ENCODE measurements around the gene RBFOX1. TPM values are rescaled to one million over a fixed set of nuclear protein-coding genes. Genes with fewer than 3 reads are reported as not detected.

Gene RBFOX1
- total RNA-seq, 1 experiment from 2014 or later: not detected

DNA sequence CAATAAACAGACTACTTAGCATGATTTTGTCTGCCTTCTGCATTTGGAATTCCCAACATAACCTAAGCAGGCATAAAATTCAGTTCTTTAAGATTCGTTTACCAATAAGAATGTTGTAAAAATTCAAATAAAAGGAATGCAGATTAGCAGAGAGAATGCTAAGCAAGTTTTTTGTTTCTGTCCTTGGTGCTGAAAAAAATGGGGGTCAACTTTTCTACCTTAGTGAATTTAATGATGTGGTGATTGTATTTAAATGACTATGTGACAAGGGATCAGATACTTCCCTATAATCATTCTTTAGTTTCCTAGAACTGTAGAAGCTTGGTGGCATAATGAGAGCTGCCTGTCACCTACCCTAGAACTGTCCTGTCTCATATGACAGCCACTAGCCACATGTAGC lies 159.5 kb downstream of the RBFOX1 start:
- TF ChIP-seq REST (IDR thresholded peaks at IDR 0.05; ENCODE audit: low read depth) (no peak), MAX (IDR thresholded peaks at IDR 0.05) (no peak), POLR2A (IDR thresholded peaks at IDR 0.05; ENCODE audit: borderline replicate concordance, extremely low read depth, insufficient read depth, insufficient read length) (no peak), ZFX (IDR thresholded peaks at IDR 0.05) (no peak), POLR2AphosphoS5 (IDR thresholded peaks at IDR 0.05; ENCODE audit: low read depth, low read length) (no peak)
- TF ChIP-seq, protein P1, sequence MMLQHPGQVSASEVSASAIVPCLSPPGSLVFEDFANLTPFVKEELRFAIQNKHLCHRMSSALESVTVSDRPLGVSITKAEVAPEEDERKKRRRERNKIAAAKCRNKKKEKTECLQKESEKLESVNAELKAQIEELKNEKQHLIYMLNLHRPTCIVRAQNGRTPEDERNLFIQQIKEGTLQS (IDR thresholded peaks at IDR 0.05): no peak
- TF ChIP-seq, protein P2, sequence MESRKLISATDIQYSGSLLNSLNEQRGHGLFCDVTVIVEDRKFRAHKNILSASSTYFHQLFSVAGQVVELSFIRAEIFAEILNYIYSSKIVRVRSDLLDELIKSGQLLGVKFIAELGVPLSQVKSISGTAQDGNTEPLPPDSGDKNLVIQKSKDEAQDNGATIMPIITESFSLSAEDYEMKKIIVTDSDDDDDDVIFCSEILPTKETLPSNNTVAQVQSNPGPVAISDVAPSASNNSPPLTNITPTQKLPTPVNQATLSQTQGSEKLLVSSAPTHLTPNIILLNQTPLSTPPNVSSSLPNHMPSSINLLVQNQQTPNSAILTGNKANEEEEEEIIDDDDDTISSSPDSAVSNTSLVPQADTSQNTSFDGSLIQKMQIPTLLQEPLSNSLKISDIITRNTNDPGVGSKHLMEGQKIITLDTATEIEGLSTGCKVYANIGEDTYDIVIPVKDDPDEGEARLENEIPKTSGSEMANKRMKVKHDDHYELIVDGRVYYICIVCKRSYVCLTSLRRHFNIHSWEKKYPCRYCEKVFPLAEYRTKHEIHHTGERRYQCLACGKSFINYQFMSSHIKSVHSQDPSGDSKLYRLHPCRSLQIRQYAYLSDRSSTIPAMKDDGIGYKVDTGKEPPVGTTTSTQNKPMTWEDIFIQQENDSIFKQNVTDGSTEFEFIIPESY (IDR thresholded peaks at IDR 0.05; ENCODE audit: extremely low read depth, insufficient replicate concordance, low read length): no peak
- H3K9me3 ChIP-seq (ENCODE audit: control insufficient read depth in 1 of 2, insufficient read depth in 1 of 2, low read depth in 1 of 2, low read length in 2 of 2): peaks cover 0 to 12% of the 10 kb centered on the region in 2 experiments; a peak in 2 of 4 replicates
- no peak overlapping the region for H3K4me3 ChIP-seq (replicated peaks in 1 of 2; ENCODE audit: low read depth in 1 of 2, low read length in 2 of 2)
- no peaks in the 10 kb centered on the region for H3K9me2 ChIP-seq (ENCODE audit: insufficient read depth)
- intact Hi-C loops (cut with micrococcal nuclease): no loop called here
- DNase-seq (ENCODE audit: low read depth, low spot score) (no peak), ATAC-seq (no peak)
- no peaks in the 10 kb centered on the region for H3K36me3 ChIP-seq (ENCODE audit: control insufficient read depth in 1 of 2, insufficient read depth in 2 of 2, low read length in 2 of 2)
- ChIA-PET RAD21 (ENCODE audit: low non-redundant PET in 1 of 2, low total read pairs in 2 of 2, uncharacterized antibody in 2 of 2, unreplicated experiment in 2 of 2) (no interaction called here), CTCF (no interaction called here), POLR2A (no interaction called here)
- no peaks in the 10 kb centered on the region for H3K27me3 ChIP-seq (ENCODE audit: insufficient read depth, low read length)
- no peaks in the 10 kb centered on the region for H3K4me1 ChIP-seq (ENCODE audit: control insufficient read depth in 1 of 2, insufficient read depth in 2 of 2, low read length in 2 of 2)
- no peak overlapping the region for H3K4me2 ChIP-seq (ENCODE audit: low read length)
- no peak overlapping the region for H3K27ac ChIP-seq (ENCODE audit: low read depth, low read length)
- no peaks in the 10 kb centered on the region for H4K20me1 ChIP-seq (ENCODE audit: insufficient read depth)
- H2AFZ ChIP-seq (ENCODE audit: low read depth, low read length, poor library complexity, severe bottlenecking): no peak overlapping the region
- no TSS peak for BruUV-seq (replicated peaks)
- no peaks in the 10 kb centered on the region for H3K79me2 ChIP-seq (ENCODE audit: insufficient read depth, low read length)
- no peak overlapping the region for H3K9ac ChIP-seq (ENCODE audit: low read length)
